Right lobe of liver (tissue), 6 donors: ENCODE results near the gene LHX4. TPM values are rescaled to one million over a fixed set of nuclear protein-coding genes. Genes with fewer than 3 reads are reported as not detected.
A peak's percentile ranks its signal among the peaks of the same experiment; 100 is the strongest.

Experiments used
- ATAC-seq, 4 donors: fragments of 200-7000 bp; cut with Tn5 transposase; one replicate each; pipeline ENCODE4 v1.9.1; 2020; ENCODE audit warnings: mild to moderate bottlenecking in 4 of 4, moderate library complexity in 4 of 4
- DNase-seq, 3 donors: peaks; one replicate each; pipeline ENCODE4 v3.0.0-alpha.2; 2020
- H3K27ac ChIP-seq, 3 donors: fragments of 200-600 bp; one replicate each; pipeline ENCODE4 v1.8.0; 2022
- H3K27me3 ChIP-seq, 2 donors: fragments of 200-600 bp; one replicate each; pipeline ENCODE4 v1.8.0; 2022
- H3K36me3 ChIP-seq, 4 donors: fragments of 200-600 bp; sonication (generic) in 1 of 4; one replicate each; pipeline versions ENCODE4 v1.5.1 to v1.8.0; 2017 to 2022; ENCODE audit warnings: control low read depth in 1 of 4
- H3K4me1 ChIP-seq, 4 donors: fragments of 200-600 bp; sonication (generic) in 1 of 4; one replicate each; pipeline versions ENCODE4 v1.5.1 to v1.8.0; 2017 to 2022; ENCODE audit warnings: control low read depth in 1 of 4
- H3K4me3 ChIP-seq, 3 donors: fragments of 200-600 bp; one replicate each; pipeline ENCODE4 v1.8.0; 2022
- H3K9me3 ChIP-seq, 4 donors: fragments of 200-600 bp; sonication (generic) in 1 of 4; one replicate each; pipeline versions ENCODE4 v1.5.1 to v1.8.0; 2017 to 2022; ENCODE audit warnings: control low read depth in 1 of 4
- CTCF ChIP-seq, 4 donors: fragments of 200-600 bp in 3 of 4; fragments of 450-650 bp in 1 of 4; IDR thresholded peaks; one replicate each; pipeline versions ENCODE4 v1.5.1 to v1.8.0; 2016 to 2022; ENCODE audit warnings: antibody characterized with exemption in 4 of 4, mild to moderate bottlenecking in 2 of 4
- POLR2A ChIP-seq: fragments of 450-650 bp; IDR thresholded peaks from one replicate; pipeline ENCODE4 v1.6.1; 2017; ENCODE audit warnings: antibody characterized with exemption, mild to moderate bottlenecking
- WGBS: methylation state at CpG from one replicate; pipeline ENCODE4 v1.1.6; 2018; ENCODE audit warnings: low coverage, low lambda C conversion rate; ENCODE audit not compliant: insufficient coverage; ENCODE audit errors: missing lambda C conversion rate; 5-methylcytosine and 5-hydroxymethylcytosine counted together
- intact Hi-C, 2 donors: fragments of 100-400 bp; cut with DNase I; formaldehyde crosslinking; loops; one replicate each; pipeline versions ENCODE4 v1.11.2 to v1.14.1; 2022
- long read RNA-seq: library from polyadenylated mRNA; unstranded; transcript quantifications from one replicate; pipeline ENCODE4 v2.0.0, GENCODE V29; 2019
- total RNA-seq, 6 experiments: library from RNA; depleted of rRNA in 2 of 6; stranded (reverse); fragments of >200 nt in 2 of 6; fragmentation: NEBNext Ultra II Directional in 3 of 6; extraction: Animal tissue kit (Norgen Biotek cat#: 25700) in 3 of 6; gene quantifications; one replicate each; pipeline versions ENCODE4 v1.1.0 to v1.2.4, GENCODE V29; 2016 to 2023
- donor health status: DM: no; HTN: yes; CAD: no.
- donor health status: DM: no; HTN: no; CAD: no.
- donor health status: DM: no; HTN: no; CAD: no.
- donor health status: DM: no; HTN: yes; CAD: no.
- donor health status: DM: no; HTN: yes; CAD: no.

The LHX4 gene
- not detected for total RNA-seq
- long read RNA-seq = 0 reads

DNA sequence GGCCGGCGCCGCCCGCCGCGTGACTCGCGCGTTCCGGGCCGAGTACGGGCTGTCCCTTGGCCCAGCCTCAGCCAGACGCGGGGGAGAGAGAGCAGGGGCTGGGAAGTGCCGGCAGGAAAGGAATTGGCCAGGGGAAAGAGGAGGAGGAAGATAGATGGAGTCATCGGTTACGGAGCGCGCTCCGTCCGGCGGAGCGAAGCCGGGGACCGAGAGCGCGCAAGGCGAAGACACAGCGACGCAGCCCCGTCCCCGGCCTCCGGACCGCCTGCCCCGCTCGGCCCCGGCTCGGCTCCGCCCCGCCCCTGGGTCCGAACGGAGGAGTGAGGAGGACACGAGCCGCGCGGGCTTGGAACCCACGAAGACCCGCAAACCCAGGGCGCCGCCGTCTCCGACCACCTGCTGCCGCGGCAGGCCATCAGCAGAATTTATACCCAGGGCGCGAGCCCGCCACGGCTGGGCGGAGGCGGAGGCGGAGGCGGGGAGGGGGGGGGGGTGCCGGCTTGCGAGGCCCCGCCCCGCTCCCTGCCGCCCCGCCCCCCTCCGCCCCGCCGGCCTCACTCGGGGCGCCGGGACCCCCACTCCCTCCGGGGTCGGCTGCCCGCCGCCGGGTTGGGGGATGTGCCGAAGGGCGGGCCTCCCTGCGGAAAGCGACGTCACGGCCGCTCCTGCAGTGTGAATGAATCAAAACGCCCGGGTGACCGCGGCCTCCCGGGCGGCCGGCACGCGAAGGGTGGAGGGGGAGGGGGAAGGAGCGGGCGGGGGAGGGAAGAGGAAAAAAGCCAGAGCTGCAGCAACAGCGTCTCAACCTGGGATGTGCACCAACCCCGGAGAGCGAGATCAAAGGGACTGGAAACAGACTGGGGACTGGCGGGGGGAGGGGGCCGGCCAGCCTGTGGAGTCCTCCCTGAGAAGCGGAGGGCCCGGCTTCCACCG is at the start of gene LHX4:
Gene LHX4 (plus strand): TSS at position 782 of the 933 bp plus-strand sequence. CDS start 266 bp downstream, outside the sequence.
- Histone ChIP-seq H3K27me3 (peaks cover 16 to 60% of the 10 kb centered on the region in 2 donors), H3K27ac (no peak within 1 kb of the TSS), H3K9me3 (no peaks in the 10 kb centered on the region), H3K4me3 (peak within 1 kb of the TSS; percentile 42 to 56 (median 45)), H3K4me1 (peaks cover 0 to 34% (median 10%) of the 10 kb centered on the region in 4 donors), H3K36me3 (no peaks in the 10 kb centered on the region)
- DNase-seq (peak in 1 of 3 donors; percentile 39), ATAC-seq (peak; percentile 27 to 51 (median 38))
- intact Hi-C loops = no loop called here
- WGBS = under 1% methylated on average over 16 of the region's 105 CpGs
- TF ChIP-seq CTCF (IDR thresholded peaks at IDR 0.05) = no peak
- no peak for TF ChIP-seq POLR2A

GRCh38 chr1:180181048-180181447 is 49.0 kb upstream of the LHX4 start:
- no peaks in the 10 kb centered on the region for H3K27me3 ChIP-seq
- no peaks in the 10 kb centered on the region for H3K9me3 ChIP-seq
- no peak for DNase-seq
- H3K4me3 ChIP-seq = no peak overlapping the region
- TF ChIP-seq CTCF (IDR thresholded peaks at IDR 0.05) (peak in 2 of 4 donors; percentile 28 to 36), POLR2A (no peak)
- 71% methylated on average over 4 of the region's 7 CpGs for WGBS
- no peak overlapping the region for H3K27ac ChIP-seq
- no peaks in the 10 kb centered on the region for H3K4me1 ChIP-seq
- H3K36me3 ChIP-seq = no peaks in the 10 kb centered on the region
- no peak for ATAC-seq
- intact Hi-C loops = no loop called here

- no peaks in the 10 kb centered on the region for H3K36me3 ChIP-seq
- TF ChIP-seq CTCF (IDR thresholded peaks at IDR 0.05) (no peak), POLR2A (no peak)
Measured at GRCh38 chr1:180181996-180182642, 47.9 kb upstream of the LHX4 start.

GRCh38 chr1:180182643-180183311 is 47.3 kb upstream of the LHX4 start:
- H3K27ac ChIP-seq = no peak overlapping the region
- TF ChIP-seq POLR2A = no peak
- no peak for TF ChIP-seq CTCF (IDR thresholded peaks at IDR 0.05)
- no peaks in the 10 kb centered on the region for H3K9me3 ChIP-seq
- no peak overlapping the region for H3K4me3 ChIP-seq
- intact Hi-C loops = no loop called here
- no peaks in the 10 kb centered on the region for H3K4me1 ChIP-seq
- DNase-seq (peak in 1 of 3 donors; percentile 38), ATAC-seq (no peak)
- H3K36me3 ChIP-seq = no peaks in the 10 kb centered on the region
- no peaks in the 10 kb centered on the region for H3K27me3 ChIP-seq
- 86% methylated on average over 10 of the region's 22 CpGs for WGBS

More at GRCh38 chr1:180181996-180182642, 47.9 kb upstream of the LHX4 start:
- no peaks in the 10 kb centered on the region for H3K27me3 ChIP-seq
- H3K4me3 ChIP-seq = no peak overlapping the region
- DNase-seq = peak in 1 of 3 donors; percentile 37
- WGBS = 89% methylated on average over 9 of the region's 23 CpGs
- intact Hi-C loops = no loop called here
- H3K27ac ChIP-seq = no peak overlapping the region
- ATAC-seq = no peak
- H3K9me3 ChIP-seq = no peaks in the 10 kb centered on the region
- no peaks in the 10 kb centered on the region for H3K4me1 ChIP-seq
